Gastroesophageal sphincter (tissue), 4 donors: ENCODE results near the gene CYSTM1. TPM values are rescaled to one million over a fixed set of nuclear protein-coding genes. Genes with fewer than 3 reads are reported as not detected.

Source experiments
- ATAC-seq: fragments of 150-250 bp; one replicate; pipeline ENCODE4 v1.9.1; 2016; ENCODE audit warnings: mild to moderate bottlenecking, moderate library complexity
- H3K27ac ChIP-seq, 4 donors: fragments of 200-600 bp; sonication (generic) in 3 of 4; 1 replicate in 3 of 4; 2 replicates in 1 of 4; pipeline ENCODE4 v1.5.1; 2016 to 2019
- H3K27me3 ChIP-seq: fragments of 200-600 bp; sonication (generic); one replicate; pipeline ENCODE4 v1.5.1; 2019
- H3K36me3 ChIP-seq, 2 donors: fragments of 200-600 bp; sonication (generic); one replicate each; pipeline ENCODE4 v1.5.1; 2019; ENCODE audit warnings: control low read depth in 1 of 2
- H3K4me1 ChIP-seq, 3 donors: fragments of 200-600 bp; sonication (generic); 1 replicate in 2 of 3; 2 replicates in 1 of 3; pipeline ENCODE4 v1.5.1; 2016 to 2019; ENCODE audit warnings: control low read depth in 2 of 3
- H3K4me3 ChIP-seq, 2 donors: fragments of 200-600 bp; sonication (generic); one replicate each; pipeline ENCODE4 v1.5.1; 2019; ENCODE audit warnings: mild to moderate bottlenecking in 1 of 2, moderate library complexity in 1 of 2
- H3K9me3 ChIP-seq, 3 donors: fragments of 200-600 bp; sonication (generic); one replicate each; pipeline ENCODE4 v1.5.1; 2017 to 2019; ENCODE audit warnings: control low read depth in 2 of 3
- EP300 ChIP-seq: sonication (generic); formaldehyde crosslinking; IDR thresholded peaks from one replicate; pipeline ENCODE4 v1.6.1; 2017; ENCODE audit warnings: antibody characterized with exemption, mild to moderate bottlenecking
- POLR2A ChIP-seq, 2 donors: fragments of 450-650 bp; IDR thresholded peaks; one replicate each; pipeline ENCODE4 v1.6.1; 2017; ENCODE audit warnings: antibody characterized with exemption in 2 of 2, mild to moderate bottlenecking in 2 of 2, moderate library complexity in 1 of 2
- POLR2AphosphoS5 ChIP-seq: sonication (generic); formaldehyde crosslinking; IDR thresholded peaks from one replicate; pipeline ENCODE4 v1.6.1; 2017; ENCODE audit warnings: antibody characterized with exemption
- WGBS, 2 donors: methylation state at CpG; one replicate each; pipeline ENCODE4 v1.1.5; 2018; ENCODE audit warnings: low coverage in 1 of 2; 5-methylcytosine and 5-hydroxymethylcytosine counted together
- total RNA-seq, 4 donors: library from RNA; depleted of rRNA; stranded (reverse); fragments of >200 nt; gene quantifications; one replicate each; pipeline ENCODE4 v1.1.0, GENCODE V29; 2016
- TF ChIP-seq, protein P1 (sequence below), 4 experiments: fragments of 200-600 bp in 2 of 4; fragments of 450-650 bp in 2 of 4; sonication (generic) in 1 of 4; IDR thresholded peaks; one replicate each; pipeline ENCODE4 v1.5.1; 2017 to 2019; ENCODE audit warnings: antibody characterized with exemption in 4 of 4, mild to moderate bottlenecking in 2 of 4, moderate library complexity in 2 of 4

Gene CYSTM1
- total RNA-seq, 4 donors from 2014 or later, result 41.6 to 102 (median 62.3) TPM

DNA sequence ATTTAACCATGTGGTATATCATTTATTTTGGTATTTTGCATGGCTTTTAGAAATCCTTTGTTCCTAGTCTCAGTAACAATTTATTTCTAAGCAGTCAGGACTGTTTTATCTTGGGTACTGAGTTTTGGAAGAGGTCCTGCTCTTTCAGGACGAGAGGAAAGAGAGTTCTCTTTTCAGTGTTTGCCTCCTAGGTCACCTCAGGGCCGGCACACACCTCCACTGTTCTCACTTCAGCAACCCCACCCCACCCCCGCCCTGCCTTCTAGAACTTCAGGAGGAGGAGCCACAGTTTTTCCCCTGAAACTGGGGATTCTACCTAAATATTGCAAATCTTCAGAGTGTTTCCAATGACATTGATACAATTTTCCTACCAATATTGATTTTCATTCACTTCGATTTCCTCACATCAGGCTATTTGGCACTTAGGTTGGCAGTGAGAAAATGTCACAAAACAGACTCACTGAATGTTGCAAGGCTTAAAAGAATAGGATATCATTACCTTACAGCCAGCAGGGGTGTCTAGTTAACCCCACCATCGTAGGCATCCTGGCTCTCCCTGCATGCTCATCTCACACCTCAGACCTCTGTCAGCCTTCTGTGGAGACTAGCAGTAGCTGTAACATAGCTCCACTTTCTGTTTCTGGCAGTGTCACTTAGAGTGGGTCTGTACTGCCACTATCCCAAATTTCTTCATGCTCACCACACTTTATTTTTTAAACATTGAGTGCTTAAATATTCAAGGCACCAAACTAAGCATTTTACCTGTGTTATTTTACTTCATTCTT is 43.8 kb upstream of the CYSTM1 start:
- TF ChIP-seq POLR2A (IDR thresholded peaks at IDR 0.05) (no peak), POLR2AphosphoS5 (no peak), EP300 (no peak)
- TF ChIP-seq, protein P1, sequence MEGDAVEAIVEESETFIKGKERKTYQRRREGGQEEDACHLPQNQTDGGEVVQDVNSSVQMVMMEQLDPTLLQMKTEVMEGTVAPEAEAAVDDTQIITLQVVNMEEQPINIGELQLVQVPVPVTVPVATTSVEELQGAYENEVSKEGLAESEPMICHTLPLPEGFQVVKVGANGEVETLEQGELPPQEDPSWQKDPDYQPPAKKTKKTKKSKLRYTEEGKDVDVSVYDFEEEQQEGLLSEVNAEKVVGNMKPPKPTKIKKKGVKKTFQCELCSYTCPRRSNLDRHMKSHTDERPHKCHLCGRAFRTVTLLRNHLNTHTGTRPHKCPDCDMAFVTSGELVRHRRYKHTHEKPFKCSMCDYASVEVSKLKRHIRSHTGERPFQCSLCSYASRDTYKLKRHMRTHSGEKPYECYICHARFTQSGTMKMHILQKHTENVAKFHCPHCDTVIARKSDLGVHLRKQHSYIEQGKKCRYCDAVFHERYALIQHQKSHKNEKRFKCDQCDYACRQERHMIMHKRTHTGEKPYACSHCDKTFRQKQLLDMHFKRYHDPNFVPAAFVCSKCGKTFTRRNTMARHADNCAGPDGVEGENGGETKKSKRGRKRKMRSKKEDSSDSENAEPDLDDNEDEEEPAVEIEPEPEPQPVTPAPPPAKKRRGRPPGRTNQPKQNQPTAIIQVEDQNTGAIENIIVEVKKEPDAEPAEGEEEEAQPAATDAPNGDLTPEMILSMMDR (IDR thresholded peaks at IDR 0.05), result no peak
- WGBS, 2 donors, result 59 to 73% methylated on average over 2 to 4 of the region's 5 CpGs
- H3K4me1 ChIP-seq, result peaks cover 0 to 19% (median 6%) of the 10 kb centered on the region in 3 donors
- H3K27me3 ChIP-seq, result no peaks in the 10 kb centered on the region
- ATAC-seq, result no peak
- H3K9me3 ChIP-seq, result no peaks in the 10 kb centered on the region
- no peak overlapping the region for H3K27ac ChIP-seq
- H3K36me3 ChIP-seq, result no peaks in the 10 kb centered on the region
- H3K4me3 ChIP-seq, result no peak overlapping the region

DNA sequence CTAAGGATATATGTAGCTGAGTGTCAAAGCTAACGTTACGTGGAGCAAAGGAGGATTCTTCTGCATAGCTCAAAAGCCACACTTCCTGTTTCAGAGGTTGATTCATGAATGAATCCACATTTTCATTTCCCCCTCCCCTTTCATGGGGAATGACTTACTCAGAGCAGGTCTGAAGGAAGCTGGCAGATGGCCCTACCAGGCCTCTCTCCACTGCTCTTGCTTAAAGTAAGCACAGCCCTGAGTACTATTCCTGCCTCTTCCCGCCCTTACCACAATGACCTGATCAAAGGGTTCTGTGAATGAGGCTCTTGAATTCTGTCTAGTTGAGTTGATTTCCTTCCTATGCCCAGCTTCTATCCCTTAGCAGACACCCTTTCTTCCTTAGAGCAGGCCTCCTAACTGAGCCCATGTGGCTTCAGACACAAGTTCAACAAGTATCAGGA is 43.0 kb upstream of the CYSTM1 start:
- H3K27ac ChIP-seq, result no peak overlapping the region
- no peaks in the 10 kb centered on the region for H3K27me3 ChIP-seq
- TF ChIP-seq, protein P1 (IDR thresholded peaks at IDR 0.05), result no peak
- no peak for TF ChIP-seq POLR2A (IDR thresholded peaks at IDR 0.05)
- no peak for TF ChIP-seq POLR2AphosphoS5
- no peak overlapping the region for H3K4me3 ChIP-seq
- ATAC-seq, result no peak
- H3K9me3 ChIP-seq, result no peaks in the 10 kb centered on the region
- peaks cover 0 to 19% (median 6%) of the 10 kb centered on the region in 3 donors for H3K4me1 ChIP-seq
- 44 to 47% methylated on average over 3 of the region's 3 CpGs for WGBS, 2 donors
- no peaks in the 10 kb centered on the region for H3K36me3 ChIP-seq

DNA sequence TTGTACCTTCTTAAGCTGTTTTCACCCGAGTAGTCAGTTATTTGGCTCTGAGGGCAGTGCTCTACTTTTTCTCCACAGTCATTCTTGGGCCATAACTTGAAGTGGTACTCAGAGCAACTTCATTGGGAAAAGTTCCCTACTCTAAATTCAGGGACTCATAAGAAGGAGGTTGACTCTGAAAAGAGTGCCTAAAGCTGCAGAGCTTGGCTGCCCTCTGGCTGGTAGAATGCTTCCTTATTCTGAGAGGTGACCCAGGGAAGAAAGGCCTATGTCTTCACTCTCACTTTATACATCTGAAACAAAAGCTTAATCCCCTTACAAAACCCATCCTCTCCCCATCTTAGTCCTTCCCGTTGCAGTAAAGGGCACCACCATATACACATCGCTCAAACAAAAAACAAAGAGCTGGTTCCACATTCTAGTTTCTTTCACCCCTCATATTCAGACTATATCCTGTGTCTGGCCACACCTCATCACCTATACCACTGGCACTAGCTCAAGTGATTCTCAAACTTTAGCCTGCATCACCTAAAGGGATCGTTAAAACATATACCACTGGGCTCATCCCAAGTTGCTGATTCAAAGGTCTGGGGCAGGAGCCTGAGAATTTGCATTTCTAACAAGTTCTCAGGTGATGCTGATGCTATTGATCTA is 41.3 kb upstream of the CYSTM1 start:
- H3K4me3 ChIP-seq, result no peak overlapping the region
- no peaks in the 10 kb centered on the region for H3K27me3 ChIP-seq
- peaks cover 0 to 25% (median 6%) of the 10 kb centered on the region in 3 donors for H3K4me1 ChIP-seq
- WGBS, 2 donors, result 78 to 89% methylated on average over 3 of the region's 4 CpGs
- H3K9me3 ChIP-seq, result no peaks in the 10 kb centered on the region
- H3K27ac ChIP-seq, result no peak overlapping the region
- ATAC-seq, result no peak
- no peaks in the 10 kb centered on the region for H3K36me3 ChIP-seq
- no peak for TF ChIP-seq POLR2AphosphoS5
- TF ChIP-seq, protein P1 (IDR thresholded peaks at IDR 0.05), result no peak
- no peak for TF ChIP-seq EP300
- no peak for TF ChIP-seq POLR2A (IDR thresholded peaks at IDR 0.05)

DNA sequence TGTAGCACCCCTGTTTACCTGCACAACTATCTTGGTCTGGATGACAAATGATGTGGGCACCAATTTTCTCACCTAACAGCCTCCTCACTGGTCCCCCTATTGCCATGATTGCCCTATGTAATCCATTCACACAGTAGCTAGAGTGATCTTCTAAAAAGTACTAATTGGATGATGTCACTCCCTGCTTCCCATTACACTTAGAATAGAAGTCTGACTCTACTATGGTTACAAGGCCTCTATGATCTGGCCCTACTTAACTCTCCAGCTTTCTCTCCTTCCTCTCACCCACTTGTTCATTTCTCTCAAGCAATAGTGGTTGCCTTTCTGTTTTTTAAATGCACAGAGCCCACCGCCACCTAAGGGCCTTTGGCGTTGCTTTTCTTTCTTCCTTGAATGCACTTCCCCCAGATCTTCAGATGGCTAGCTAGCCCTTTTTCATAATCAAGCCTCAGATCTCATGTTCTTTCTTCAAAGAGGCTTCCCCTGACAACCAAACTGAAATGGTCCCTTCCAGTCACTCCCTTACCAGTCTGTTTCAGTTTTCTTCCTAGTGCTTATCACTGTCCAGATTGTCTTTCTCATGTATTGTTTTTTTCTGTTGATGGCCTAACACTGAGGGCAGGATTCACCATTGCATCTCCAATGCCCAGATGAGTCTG is 40.6 kb upstream of the CYSTM1 start:
- Histone ChIP-seq H3K4me1 (peaks cover 0 to 25% (median 6%) of the 10 kb centered on the region in 3 donors), H3K9me3 (no peaks in the 10 kb centered on the region), H3K36me3 (no peaks in the 10 kb centered on the region), H3K4me3 (no peak overlapping the region), H3K27ac (no peak overlapping the region), H3K27me3 (no peaks in the 10 kb centered on the region)
- TF ChIP-seq EP300 (no peak), POLR2AphosphoS5 (no peak), POLR2A (IDR thresholded peaks at IDR 0.05) (no peak)
- TF ChIP-seq, protein P1 (IDR thresholded peaks at IDR 0.05), result no peak
- 89 to 100% methylated on average over 2 of the region's 2 CpGs for WGBS, 2 donors
- no peak for ATAC-seq
